ENCODE measurements around the gene PDIA4.

DNA sequence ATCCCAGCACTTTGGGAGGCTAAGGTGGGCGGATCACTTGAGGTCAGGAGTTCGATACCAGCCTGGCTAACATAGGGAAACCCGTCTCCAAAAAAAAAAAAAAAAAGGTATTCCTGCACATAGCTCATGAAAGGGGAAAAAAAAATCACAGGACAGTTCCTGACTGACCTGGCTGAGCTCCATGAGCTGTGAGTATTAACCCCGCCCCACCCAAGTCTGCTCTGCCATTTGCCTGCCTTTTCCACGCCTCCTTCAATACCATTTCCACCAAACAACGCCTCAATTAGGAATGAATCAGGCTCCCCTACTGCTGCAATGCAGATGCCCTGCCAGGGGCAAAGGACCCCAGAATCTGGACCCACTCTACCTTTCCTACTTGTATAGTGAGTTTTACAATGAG lies 55.0 kb downstream of the PDIA4 start:
- TF ChIP-seq, protein P1, sequence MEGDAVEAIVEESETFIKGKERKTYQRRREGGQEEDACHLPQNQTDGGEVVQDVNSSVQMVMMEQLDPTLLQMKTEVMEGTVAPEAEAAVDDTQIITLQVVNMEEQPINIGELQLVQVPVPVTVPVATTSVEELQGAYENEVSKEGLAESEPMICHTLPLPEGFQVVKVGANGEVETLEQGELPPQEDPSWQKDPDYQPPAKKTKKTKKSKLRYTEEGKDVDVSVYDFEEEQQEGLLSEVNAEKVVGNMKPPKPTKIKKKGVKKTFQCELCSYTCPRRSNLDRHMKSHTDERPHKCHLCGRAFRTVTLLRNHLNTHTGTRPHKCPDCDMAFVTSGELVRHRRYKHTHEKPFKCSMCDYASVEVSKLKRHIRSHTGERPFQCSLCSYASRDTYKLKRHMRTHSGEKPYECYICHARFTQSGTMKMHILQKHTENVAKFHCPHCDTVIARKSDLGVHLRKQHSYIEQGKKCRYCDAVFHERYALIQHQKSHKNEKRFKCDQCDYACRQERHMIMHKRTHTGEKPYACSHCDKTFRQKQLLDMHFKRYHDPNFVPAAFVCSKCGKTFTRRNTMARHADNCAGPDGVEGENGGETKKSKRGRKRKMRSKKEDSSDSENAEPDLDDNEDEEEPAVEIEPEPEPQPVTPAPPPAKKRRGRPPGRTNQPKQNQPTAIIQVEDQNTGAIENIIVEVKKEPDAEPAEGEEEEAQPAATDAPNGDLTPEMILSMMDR (conservative IDR thresholded peaks at IDR 0.05 in 1 of 2, IDR thresholded peaks at IDR 0.05 in 1 of 2; ENCODE audit: low read depth in 1 of 2, low read length in 2 of 2): no peak
- no peak for TF ChIP-seq EZH2 (IDR thresholded peaks at IDR 0.05; ENCODE audit: low read length, missing control alignments)

All from fibroblast of lung (primary cell).